Ishikawa (cell line): ENCODE results near the gene OR8D1.

Experiments
- CEBPB ChIP-seq: IDR thresholded peaks from 2 replicates; pipeline ENCODE4 v1.6.1; 2012
- CREB1 ChIP-seq: IDR thresholded peaks from 2 replicates; pipeline ENCODE4 v1.6.1; 2012; ENCODE audit warnings: low read depth
- EGR1 ChIP-seq: IDR thresholded peaks from 2 replicates; pipeline ENCODE4 v1.6.1; 2012
- RAD21 ChIP-seq: IDR thresholded peaks from 2 replicates; pipeline ENCODE4 v1.6.1; 2012; ENCODE audit warnings: low read depth
- YY1 ChIP-seq: IDR thresholded peaks from 2 replicates; pipeline ENCODE4 v1.6.1; 2012; ENCODE audit warnings: low read depth

DNA sequence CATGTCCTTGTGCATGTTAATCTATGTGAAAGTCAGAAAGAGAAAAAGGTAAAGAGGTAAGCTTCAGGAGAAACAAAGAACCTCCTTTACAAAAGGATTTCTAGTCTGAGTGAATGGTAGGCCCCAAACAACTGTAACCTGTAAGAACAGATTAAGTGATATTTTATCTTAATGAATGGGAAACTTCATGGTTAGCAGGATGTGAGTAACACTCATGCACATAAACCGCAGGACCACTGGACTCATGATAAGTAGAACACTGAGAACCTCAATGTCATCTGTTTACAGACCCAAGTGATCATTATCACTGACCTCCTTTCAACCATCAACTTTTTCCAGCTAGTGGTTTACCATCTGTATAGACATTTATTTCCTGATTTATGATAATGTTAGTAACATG is 37.7 kb downstream of the OR8D1 start:
- TF ChIP-seq CEBPB: no peak
- no peak for TF ChIP-seq EGR1
- TF ChIP-seq YY1: no peak
- no peak for TF ChIP-seq CREB1
- TF ChIP-seq RAD21: no peak
